Kidney capillary endothelial cell (primary cell): Measurements from ENCODE around the gene MANBA.
A peak's percentile ranks its signal among the peaks of the same experiment; 100 is the strongest.
"Not testable (repeated sequence)": the region's sequence is repeated elsewhere in the genome, so short reads cannot be mapped to it uniquely, and the experiment has no call there.

Source experiments
- DNase-seq: peaks from one replicate; pipeline ENCODE4 v3.0.0-alpha.2; 2018; ENCODE audit warnings: low spot score

MANBA gene

GRCh38 chr4:102722740-102723139, 38.0 kb downstream of the MANBA start:
- DNase-seq = no peak

GRCh38 chr4:102718833-102719575, 41.8 kb downstream of the MANBA start:
- DNase-seq = not testable (repeated sequence)

- DNase-seq = no peak
Measured at GRCh38 chr4:102717448-102718092, 43.2 kb downstream of the MANBA start.

- no peak for DNase-seq
Measured at GRCh38 chr4:102715057-102715456, 45.7 kb downstream of the MANBA start.

- DNase-seq = not testable (repeated sequence)
Measured at GRCh38 chr4:102713774-102714173, 47.0 kb downstream of the MANBA start.

GRCh38 chr4:102713096-102713495, 47.7 kb downstream of the MANBA start:
- DNase-seq = peak; percentile 7

- no peak for DNase-seq
Measured at GRCh38 chr4:102710986-102711385, 49.8 kb downstream of the MANBA start.

- not testable (repeated sequence) for DNase-seq
Measured at GRCh38 chr4:102709060-102709459, 51.7 kb downstream of the MANBA start.

- no peak for DNase-seq
Measured at GRCh38 chr4:102707150-102707549, 53.6 kb downstream of the MANBA start.

GRCh38 chr4:102705391-102705935, 55.3 kb downstream of the MANBA start:
- DNase-seq = no peak

GRCh38 chr4:102696758-102697157, 64.0 kb downstream of the MANBA start:
- DNase-seq = no peak

GRCh38 chr4:102694791-102695190, 66.0 kb downstream of the MANBA start:
- no peak for DNase-seq

GRCh38 chr4:102693861-102694260, 66.9 kb downstream of the MANBA start:
- DNase-seq = no peak

GRCh38 chr4:102693262-102693850, 67.4 kb downstream of the MANBA start:
- DNase-seq = no peak

GRCh38 chr4:102692474-102692873, 68.3 kb downstream of the MANBA start:
- no peak for DNase-seq

GRCh38 chr4:102687982-102688433, 72.8 kb downstream of the MANBA start:
- peak; percentile 33 for DNase-seq

- DNase-seq = peak; percentile 30
Measured at GRCh38 chr4:102687373-102687981, 73.3 kb downstream of the MANBA start.

- DNase-seq = no peak
Measured at GRCh38 chr4:102685768-102686167, 75.0 kb downstream of the MANBA start.

- DNase-seq = peak; percentile 53
Measured at GRCh38 chr4:102684610-102685052, 76.1 kb downstream of the MANBA start.

GRCh38 chr4:102683881-102684609, 76.7 kb downstream of the MANBA start:
- DNase-seq = no peak

GRCh38 chr4:102678695-102679335, 82.0 kb downstream of the MANBA start:
- no peak for DNase-seq
